Astrocyte of the spinal cord (primary cell): ENCODE data around the gene BNIP3.

Experiments
- DNase-seq: peaks from one replicate; pipeline ENCODE4 v3.0.0; 2011; ENCODE audit warnings: low read depth, low spot score
- H3K4me3 ChIP-seq: 2 replicates; pipeline ENCODE4 v1.5.1; 2011; ENCODE audit warnings: low read depth, mild to moderate bottlenecking, low read length, moderate library complexity
- in situ Hi-C: cut with HindIII; loops from 2 replicates; pipeline ENCODE4 v1.10.0; 2017; ENCODE audit warnings: low sequenced_read_pairs
- TF ChIP-seq, protein P1 (sequence below): IDR thresholded peaks from 2 replicates; pipeline ENCODE4 v1.5.1; 2012; ENCODE audit warnings: low read depth, mild to moderate bottlenecking, low read length, inconsistent platforms

The BNIP3 gene, protein sequence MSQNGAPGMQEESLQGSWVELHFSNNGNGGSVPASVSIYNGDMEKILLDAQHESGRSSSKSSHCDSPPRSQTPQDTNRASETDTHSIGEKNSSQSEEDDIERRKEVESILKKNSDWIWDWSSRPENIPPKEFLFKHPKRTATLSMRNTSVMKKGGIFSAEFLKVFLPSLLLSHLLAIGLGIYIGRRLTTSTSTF

DNA sequence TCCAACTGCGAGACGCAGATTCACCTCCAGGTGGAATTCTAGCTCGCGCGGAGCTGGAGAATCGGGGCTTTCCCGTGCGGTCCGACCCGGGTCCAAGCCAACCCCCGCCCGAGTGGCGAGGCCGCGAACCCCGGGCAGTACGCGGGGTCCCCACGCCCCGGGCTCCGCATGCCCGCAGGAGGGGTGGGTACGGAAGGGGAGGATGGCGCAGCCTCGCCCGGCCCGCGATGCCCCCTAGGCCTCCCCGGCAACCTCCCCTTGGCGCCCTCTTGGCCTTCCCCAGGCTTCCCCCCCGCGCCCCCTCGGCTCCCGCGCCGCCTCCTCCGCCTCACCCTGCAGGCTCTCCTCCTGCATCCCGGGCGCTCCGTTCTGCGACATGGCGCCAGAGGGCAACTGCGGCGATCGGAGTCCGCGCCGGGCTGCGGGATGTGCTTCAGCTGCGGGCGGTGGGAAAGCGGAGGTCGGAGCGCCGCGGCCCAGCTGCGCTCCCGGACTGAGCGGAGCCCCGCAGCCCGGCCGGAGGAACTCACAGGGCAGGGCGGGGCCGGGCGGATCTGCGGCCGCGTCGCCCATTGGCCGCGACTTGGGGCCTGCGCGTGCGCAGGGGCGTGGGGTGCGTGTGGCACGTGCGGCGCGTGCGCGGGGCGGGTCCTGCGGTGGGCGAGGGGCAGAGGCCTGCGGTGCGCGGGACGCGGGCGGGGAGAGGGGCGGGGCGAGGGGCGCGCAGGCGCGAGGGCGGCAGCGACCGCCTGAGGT, at the start of gene BNIP3:
BNIP3 (minus strand) TSS at position 495 of the 756 bp plus-strand sequence; CDS start at position 378, 117 bp downstream.
- TF ChIP-seq, protein P1, sequence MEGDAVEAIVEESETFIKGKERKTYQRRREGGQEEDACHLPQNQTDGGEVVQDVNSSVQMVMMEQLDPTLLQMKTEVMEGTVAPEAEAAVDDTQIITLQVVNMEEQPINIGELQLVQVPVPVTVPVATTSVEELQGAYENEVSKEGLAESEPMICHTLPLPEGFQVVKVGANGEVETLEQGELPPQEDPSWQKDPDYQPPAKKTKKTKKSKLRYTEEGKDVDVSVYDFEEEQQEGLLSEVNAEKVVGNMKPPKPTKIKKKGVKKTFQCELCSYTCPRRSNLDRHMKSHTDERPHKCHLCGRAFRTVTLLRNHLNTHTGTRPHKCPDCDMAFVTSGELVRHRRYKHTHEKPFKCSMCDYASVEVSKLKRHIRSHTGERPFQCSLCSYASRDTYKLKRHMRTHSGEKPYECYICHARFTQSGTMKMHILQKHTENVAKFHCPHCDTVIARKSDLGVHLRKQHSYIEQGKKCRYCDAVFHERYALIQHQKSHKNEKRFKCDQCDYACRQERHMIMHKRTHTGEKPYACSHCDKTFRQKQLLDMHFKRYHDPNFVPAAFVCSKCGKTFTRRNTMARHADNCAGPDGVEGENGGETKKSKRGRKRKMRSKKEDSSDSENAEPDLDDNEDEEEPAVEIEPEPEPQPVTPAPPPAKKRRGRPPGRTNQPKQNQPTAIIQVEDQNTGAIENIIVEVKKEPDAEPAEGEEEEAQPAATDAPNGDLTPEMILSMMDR, result no peak
- in situ Hi-C loops, result no loop called here
- H3K4me3 ChIP-seq, result peak within 1 kb of the TSS; percentile 84
- peak; percentile 94 for DNase-seq

DNA sequence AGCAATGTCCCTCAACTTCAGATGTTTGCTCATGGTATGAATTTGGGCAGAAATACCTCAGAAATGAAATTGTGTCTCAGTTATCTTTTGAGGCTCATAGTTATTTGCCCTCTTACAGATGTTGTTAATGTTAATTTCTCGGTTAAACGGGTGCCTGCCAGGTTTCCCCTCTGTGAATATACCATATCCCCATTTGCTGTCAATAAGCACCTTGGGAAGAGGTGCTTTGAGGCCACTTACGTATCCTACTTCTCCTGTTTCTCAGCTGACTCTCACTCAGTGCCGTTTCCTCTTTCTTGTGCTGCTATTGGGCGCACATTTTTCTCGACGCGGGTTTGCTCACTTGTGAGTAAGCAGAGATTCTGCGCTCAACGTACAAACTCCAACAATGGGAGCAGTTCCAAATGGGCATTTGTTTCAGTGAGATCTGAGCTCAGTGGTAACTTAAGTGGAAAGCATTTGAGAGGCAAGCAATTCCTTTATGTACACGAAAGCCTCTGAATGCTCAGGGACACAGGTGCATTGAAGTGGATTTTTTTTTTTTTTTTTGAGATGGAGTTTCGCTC, 49.3 kb upstream of the BNIP3 start:
- in situ Hi-C loops, result no loop called here
- H3K4me3 ChIP-seq, result no peak overlapping the region
- DNase-seq, result no peak
- TF ChIP-seq, protein P1, result no peak

DNA sequence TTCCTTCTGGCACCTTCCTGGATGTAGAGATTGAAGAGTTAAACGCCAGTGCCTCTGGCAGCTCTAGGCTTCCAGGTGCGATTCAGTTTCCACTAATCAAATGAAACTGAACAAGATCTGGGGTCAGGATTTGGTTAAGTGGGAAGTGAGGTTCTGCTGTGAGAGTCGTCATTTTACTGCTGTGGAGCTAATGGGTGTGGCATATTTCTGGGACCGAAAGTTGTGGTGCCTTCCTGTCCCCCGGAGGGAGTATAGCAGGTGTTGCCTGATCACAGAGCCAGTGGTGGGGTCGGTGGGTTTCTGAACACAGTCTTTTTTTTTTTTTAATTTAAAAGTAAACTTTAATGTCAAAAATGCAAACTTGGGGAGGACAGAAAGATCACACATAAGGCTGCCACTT, 47.0 kb upstream of the BNIP3 start:
- no peak for DNase-seq
- no peak overlapping the region for H3K4me3 ChIP-seq
- in situ Hi-C loops, result no loop called here
- TF ChIP-seq, protein P1, result no peak

DNA sequence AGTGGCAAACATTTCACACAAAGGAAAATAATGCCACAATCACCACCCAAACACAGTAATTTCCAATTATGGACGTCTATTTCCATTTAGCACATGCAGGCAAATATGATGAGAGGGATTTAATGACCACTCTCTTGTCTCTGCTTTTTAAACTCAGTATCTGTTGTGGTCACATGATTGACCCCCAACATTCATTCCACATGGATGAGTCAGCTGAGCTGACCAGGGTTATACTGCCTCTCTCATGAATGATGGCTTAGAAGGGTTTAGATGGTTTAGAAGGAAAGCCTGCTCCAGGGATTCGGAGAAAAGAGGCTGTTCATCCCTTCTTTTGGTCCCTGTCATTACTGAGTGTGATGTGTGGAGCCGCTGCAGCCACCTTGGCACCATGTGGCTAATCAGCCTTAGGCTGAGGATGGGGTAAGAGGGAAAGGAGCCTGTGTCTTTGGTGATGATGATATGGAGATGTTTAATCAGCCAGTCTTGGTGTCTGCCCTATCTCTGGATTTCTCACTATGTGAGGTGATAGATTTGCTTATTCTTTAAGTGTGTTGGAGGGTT, 45.8 kb upstream of the BNIP3 start:
- no peak for DNase-seq
- in situ Hi-C loops, result no loop called here

DNA sequence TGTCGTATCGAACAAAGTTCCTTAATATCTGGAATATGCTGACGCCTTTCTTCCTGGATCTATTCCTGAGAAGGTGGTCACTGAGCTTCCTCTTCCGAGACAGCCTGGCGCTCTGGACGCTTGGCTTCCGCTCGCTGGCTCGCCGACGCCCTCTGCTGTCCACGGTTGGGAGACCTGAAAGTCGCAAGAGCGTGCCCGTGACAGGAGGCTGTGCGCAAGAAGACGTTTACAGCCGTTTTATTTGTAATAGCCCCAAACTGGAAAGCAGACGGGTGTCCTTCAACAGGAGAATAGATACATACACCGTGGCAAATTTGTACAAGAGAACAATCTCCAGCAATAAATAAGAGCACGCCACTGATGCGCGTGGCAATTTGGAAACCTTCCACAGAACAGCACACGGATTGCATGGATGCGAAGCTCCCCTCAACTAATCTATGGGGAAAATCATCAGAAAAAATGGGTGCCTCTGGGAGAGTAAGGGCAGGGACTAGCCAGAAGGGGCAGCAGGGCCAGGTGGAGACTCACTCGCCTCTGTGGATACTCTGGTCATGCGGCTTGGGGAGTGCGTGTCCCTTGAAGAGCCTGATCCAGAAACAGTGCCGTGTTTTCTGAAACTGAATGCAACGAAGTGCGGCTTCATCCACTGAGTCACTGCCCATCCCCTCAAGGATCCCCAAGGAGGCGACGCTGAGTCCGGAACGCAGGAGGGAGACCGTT, 41.5 kb upstream of the BNIP3 start:
- DNase-seq, result peak; percentile 69
- TF ChIP-seq, protein P1, result peak; percentile 91
- no peak overlapping the region for H3K4me3 ChIP-seq
- in situ Hi-C loops, result no loop called here

More for the DNA sequence above, 45.8 kb upstream of the BNIP3 start:
- H3K4me3 ChIP-seq, result no peak overlapping the region
- TF ChIP-seq, protein P1, result no peak

DNA sequence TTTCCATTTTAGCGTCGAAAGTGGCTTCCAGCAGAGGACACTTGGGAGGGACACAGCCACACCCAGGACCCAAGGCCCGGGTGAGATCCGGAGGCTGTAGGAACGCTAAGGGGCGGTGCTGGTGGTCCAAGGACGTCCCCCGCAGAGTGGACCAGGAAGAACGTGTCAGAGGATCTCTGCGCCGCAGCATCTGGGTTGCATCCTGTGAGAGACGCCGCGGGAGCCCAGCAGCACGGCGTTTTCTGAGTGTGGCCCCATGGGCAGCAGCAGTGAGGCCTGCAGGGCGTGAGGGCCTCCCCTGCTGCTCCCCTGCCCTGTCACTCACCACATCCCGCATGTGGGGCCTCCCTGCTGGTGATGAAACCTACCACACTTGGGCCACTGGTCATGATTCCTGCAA, 40.5 kb upstream of the BNIP3 start:
- TF ChIP-seq, protein P1, result no peak
- no peak overlapping the region for H3K4me3 ChIP-seq
- in situ Hi-C loops, result no loop called here
- DNase-seq, result no peak
